ENCODE results near the gene ZBTB20.

The ZBTB20 gene

DNA sequence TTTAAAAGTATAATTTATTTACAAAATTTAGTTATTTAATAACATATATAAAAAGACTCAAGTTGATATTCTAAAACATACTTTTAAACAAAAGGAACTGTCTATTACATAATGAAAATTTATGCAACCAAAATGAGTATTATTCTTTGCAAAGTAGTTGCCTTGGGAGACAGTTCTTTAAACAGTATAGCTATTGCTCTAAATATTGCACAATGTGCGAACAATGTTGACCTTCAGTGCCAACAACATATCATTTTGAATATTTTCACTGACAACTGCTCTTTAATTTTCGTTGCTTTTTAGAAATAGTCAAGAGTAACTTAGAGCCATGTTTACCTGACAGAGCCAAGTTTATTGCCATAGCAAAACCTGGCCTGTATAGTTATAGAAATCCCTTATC lies 124.9 kb downstream of the ZBTB20 start:
- Histone ChIP-seq H3K27me3 (ENCODE audit: control insufficient read depth, insufficient read depth, low read length) (no peaks in the 10 kb centered on the region), H3K4me1 (ENCODE audit: control insufficient read depth, insufficient read depth, low read length) (no peaks in the 10 kb centered on the region), H3K27ac (ENCODE audit: low read length) (no peak overlapping the region), H3K9me3 (ENCODE audit: control insufficient read depth, insufficient read depth, low read length) (no peaks in the 10 kb centered on the region), H3K36me3 (ENCODE audit: control insufficient read depth, insufficient read depth, low read length) (no peaks in the 10 kb centered on the region), H3K4me3 (ENCODE audit: low read length) (no peak overlapping the region)
- no CpG with 5 or more reads among the region's 2 CpGs for WGBS (ENCODE audit: insufficient coverage, insufficient read length)
- DNase-seq (ENCODE audit: low read depth, low spot score), result no peak

- H3K27me3 ChIP-seq (ENCODE audit: control insufficient read depth, insufficient read depth, low read length), result no peaks in the 10 kb centered on the region
- H3K4me3 ChIP-seq (ENCODE audit: low read length), result no peak overlapping the region
- H3K4me1 ChIP-seq (ENCODE audit: control insufficient read depth, insufficient read depth, low read length), result no peaks in the 10 kb centered on the region
- no peaks in the 10 kb centered on the region for H3K36me3 ChIP-seq (ENCODE audit: control insufficient read depth, insufficient read depth, low read length)
- WGBS (ENCODE audit: insufficient coverage, insufficient read length), result no CpG with 5 or more reads among the region's 2 CpGs
- H3K27ac ChIP-seq (ENCODE audit: low read length), result no peak overlapping the region
- no peak for DNase-seq (ENCODE audit: low read depth, low spot score)
- no peaks in the 10 kb centered on the region for H3K9me3 ChIP-seq (ENCODE audit: control insufficient read depth, insufficient read depth, low read length)
Observed at GRCh38 chr3:115021061-115021460, 126.0 kb downstream of the ZBTB20 start.

DNA sequence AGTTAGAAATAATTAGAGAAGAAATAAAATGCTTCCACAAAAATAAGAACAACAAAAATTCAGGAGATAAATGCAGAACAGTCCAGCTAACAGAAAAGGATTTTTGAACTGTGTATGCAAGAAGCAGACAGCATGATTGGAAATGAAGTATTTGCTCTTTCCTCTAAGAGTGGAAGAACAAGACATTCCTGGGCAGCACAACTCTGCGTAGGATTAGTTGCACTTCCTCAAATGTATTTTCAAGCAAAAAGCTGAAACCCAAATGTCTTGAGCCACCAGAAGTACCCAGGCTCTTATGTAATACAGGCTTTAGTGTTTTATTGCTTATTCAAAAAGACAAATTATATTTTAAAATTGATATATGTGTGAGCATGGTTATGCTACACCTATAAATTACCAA lies 127.2 kb downstream of the ZBTB20 start:
- no peaks in the 10 kb centered on the region for H3K27me3 ChIP-seq (ENCODE audit: control insufficient read depth, insufficient read depth, low read length)
- no peaks in the 10 kb centered on the region for H3K9me3 ChIP-seq (ENCODE audit: control insufficient read depth, insufficient read depth, low read length)
- H3K4me1 ChIP-seq (ENCODE audit: control insufficient read depth, insufficient read depth, low read length), result no peaks in the 10 kb centered on the region
- H3K4me3 ChIP-seq (ENCODE audit: low read length), result no peak overlapping the region
- WGBS (ENCODE audit: insufficient coverage, insufficient read length), result no CpG with 5 or more reads among the region's 1 CpG
- H3K27ac ChIP-seq (ENCODE audit: low read length), result no peak overlapping the region
- no peak for DNase-seq (ENCODE audit: low read depth, low spot score)
- H3K36me3 ChIP-seq (ENCODE audit: control insufficient read depth, insufficient read depth, low read length), result no peaks in the 10 kb centered on the region

- WGBS (ENCODE audit: insufficient coverage, insufficient read length), result no CpG with 5 or more reads among the region's 2 CpGs
- no peaks in the 10 kb centered on the region for H3K4me1 ChIP-seq (ENCODE audit: control insufficient read depth, insufficient read depth, low read length)
- no peaks in the 10 kb centered on the region for H3K36me3 ChIP-seq (ENCODE audit: control insufficient read depth, insufficient read depth, low read length)
- H3K27ac ChIP-seq (ENCODE audit: low read length), result no peak overlapping the region
- H3K27me3 ChIP-seq (ENCODE audit: control insufficient read depth, insufficient read depth, low read length), result no peaks in the 10 kb centered on the region
- no peak overlapping the region for H3K4me3 ChIP-seq (ENCODE audit: low read length)
- H3K9me3 ChIP-seq (ENCODE audit: control insufficient read depth, insufficient read depth, low read length), result no peaks in the 10 kb centered on the region
- DNase-seq (ENCODE audit: low read depth, low spot score), result no peak
Observed at GRCh38 chr3:115018694-115019093, 128.4 kb downstream of the ZBTB20 start.

DNA sequence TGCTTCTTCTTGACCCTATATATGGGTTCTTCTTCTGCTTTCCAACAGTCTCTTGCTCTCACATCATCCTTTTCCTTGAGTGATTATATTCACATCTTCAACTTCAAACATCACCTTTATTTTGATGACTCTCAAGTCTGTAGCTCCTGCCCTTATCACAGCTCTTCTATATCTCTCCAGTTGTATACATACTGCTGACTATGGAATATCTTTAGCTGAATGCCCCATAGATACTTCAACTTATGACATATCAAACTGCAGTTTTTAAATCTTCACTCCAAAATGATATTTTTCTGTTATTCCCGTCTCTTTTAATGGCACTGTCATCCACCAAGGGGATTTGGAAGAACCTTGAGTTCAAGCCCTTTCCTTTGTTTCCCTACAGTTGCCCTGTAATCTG lies 139.1 kb downstream of the ZBTB20 start:
- Histone ChIP-seq H3K36me3 (ENCODE audit: control insufficient read depth, insufficient read depth, low read length) (no peaks in the 10 kb centered on the region), H3K27me3 (ENCODE audit: control insufficient read depth, insufficient read depth, low read length) (no peaks in the 10 kb centered on the region), H3K4me1 (ENCODE audit: control insufficient read depth, insufficient read depth, low read length) (no peaks in the 10 kb centered on the region), H3K27ac (ENCODE audit: low read length) (no peak overlapping the region), H3K9me3 (ENCODE audit: control insufficient read depth, insufficient read depth, low read length) (no peaks in the 10 kb centered on the region), H3K4me3 (ENCODE audit: low read length) (no peak overlapping the region)
- DNase-seq (ENCODE audit: low read depth, low spot score), result no peak
- no CpG with 5 or more reads among the region's 1 CpG for WGBS (ENCODE audit: insufficient coverage, insufficient read length)

DNA sequence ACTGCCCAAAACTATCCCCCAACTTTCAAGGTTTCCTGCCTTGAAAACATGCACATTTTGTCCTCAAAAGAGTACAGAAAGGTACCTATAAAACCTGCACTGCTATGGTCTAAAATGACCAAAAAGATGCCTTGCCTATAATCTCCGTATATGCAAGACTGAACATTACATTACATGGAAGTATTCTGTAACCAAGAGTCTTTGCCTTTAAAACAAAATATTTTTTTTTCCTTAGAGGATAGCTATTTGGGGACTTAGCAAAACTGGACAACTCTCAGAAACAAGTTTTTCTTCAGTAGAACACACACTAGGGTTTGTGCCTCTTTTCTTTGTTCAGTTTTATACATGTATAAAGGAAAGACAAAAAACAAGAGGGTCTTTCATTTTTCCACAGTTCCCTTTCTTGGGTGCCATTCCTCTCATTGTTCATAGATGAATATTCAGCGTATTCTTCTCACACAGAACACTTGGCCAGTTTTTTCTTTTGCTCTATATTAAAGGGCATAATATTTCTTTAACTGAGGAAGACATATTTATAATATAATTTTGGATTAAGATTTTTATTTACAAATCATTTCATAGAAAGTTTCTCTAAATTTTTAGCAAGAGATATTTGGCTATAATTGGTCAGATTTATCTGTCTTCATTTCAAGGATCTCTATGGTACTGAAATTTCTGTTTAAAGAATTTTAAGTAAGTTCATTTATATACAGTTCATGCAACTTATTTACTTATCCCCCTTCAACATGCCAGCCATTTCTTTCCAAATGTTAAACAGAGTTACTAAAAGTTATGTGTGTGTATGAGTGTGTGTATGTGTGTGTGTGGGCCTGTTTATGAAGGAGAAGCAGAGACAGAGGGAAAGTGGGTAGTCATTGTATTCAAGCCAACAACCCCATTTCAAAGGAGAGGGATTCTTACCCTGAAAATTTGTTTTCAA lies 142.6 kb downstream of the ZBTB20 start:
- Histone ChIP-seq H3K27me3 (ENCODE audit: control insufficient read depth, insufficient read depth, low read length) (no peaks in the 10 kb centered on the region), H3K9me3 (ENCODE audit: control insufficient read depth, insufficient read depth, low read length) (no peaks in the 10 kb centered on the region), H3K4me1 (ENCODE audit: control insufficient read depth, insufficient read depth, low read length) (no peaks in the 10 kb centered on the region), H3K4me3 (ENCODE audit: low read length) (no peak overlapping the region), H3K36me3 (ENCODE audit: control insufficient read depth, insufficient read depth, low read length) (no peaks in the 10 kb centered on the region), H3K27ac (ENCODE audit: low read length) (no peak overlapping the region)
- no CpG with 5 or more reads among the region's 2 CpGs for WGBS (ENCODE audit: insufficient coverage, insufficient read length)
- no peak for DNase-seq (ENCODE audit: low read depth, low spot score)

GRCh38 chr3:114998971-114999579 lies 148.0 kb downstream of the ZBTB20 start:
- WGBS (ENCODE audit: insufficient coverage, insufficient read length), result 100% methylated on average over 2 of the region's 2 CpGs
- Histone ChIP-seq H3K4me1 (ENCODE audit: control insufficient read depth, insufficient read depth, low read length) (no peaks in the 10 kb centered on the region), H3K9me3 (ENCODE audit: control insufficient read depth, insufficient read depth, low read length) (no peaks in the 10 kb centered on the region), H3K27me3 (ENCODE audit: control insufficient read depth, insufficient read depth, low read length) (no peaks in the 10 kb centered on the region), H3K4me3 (ENCODE audit: low read length) (no peak overlapping the region), H3K36me3 (ENCODE audit: control insufficient read depth, insufficient read depth, low read length) (no peaks in the 10 kb centered on the region), H3K27ac (ENCODE audit: low read length) (no peak overlapping the region)
- DNase-seq (ENCODE audit: low read depth, low spot score), result no peak

DNA sequence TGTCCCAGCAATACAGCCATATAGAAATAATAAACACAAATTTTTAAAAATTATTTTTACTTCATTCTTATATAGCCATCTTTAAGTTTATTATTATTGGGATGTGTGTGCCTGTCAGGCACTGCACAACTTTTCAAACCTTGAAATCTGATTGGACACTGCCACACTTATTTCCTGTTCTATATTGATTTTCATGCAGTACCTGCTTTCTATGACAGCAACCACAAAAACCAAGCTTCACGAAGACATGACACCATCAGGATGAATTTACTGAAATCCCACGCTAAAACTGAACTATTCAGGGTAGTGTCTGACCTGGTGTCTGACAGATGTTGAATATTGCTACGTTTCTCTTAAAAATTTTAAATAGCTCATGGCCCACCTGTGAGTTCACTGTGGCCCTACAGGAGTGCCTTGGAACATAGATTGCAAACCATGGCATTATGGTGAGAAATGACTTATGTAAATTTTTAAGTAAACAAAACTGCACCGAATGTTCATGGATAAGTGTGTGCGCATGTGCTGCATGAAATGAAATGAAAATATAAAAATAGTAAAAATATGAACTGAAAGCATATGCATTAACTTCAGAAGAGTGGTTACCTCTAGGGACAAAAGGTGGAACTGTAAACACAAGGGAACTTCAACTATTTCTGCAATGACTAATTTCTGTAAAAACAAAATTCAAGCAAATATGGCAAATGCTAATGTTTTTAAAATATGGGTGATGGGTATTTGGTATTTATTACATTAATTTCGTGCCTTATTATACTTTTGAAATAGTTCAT lies 152.3 kb downstream of the ZBTB20 start:
- Histone ChIP-seq H3K27me3 (ENCODE audit: control insufficient read depth, insufficient read depth, low read length) (no peaks in the 10 kb centered on the region), H3K36me3 (ENCODE audit: control insufficient read depth, insufficient read depth, low read length) (no peaks in the 10 kb centered on the region), H3K27ac (ENCODE audit: low read length) (no peak overlapping the region), H3K4me3 (ENCODE audit: low read length) (no peak overlapping the region), H3K4me1 (ENCODE audit: control insufficient read depth, insufficient read depth, low read length) (no peaks in the 10 kb centered on the region), H3K9me3 (ENCODE audit: control insufficient read depth, insufficient read depth, low read length) (no peaks in the 10 kb centered on the region)
- no peak for DNase-seq (ENCODE audit: low read depth, low spot score)
- WGBS (ENCODE audit: insufficient coverage, insufficient read length), result no CpG with 5 or more reads among the region's 6 CpGs

- Histone ChIP-seq H3K9me3 (ENCODE audit: control insufficient read depth, insufficient read depth, low read length) (no peaks in the 10 kb centered on the region), H3K4me1 (ENCODE audit: control insufficient read depth, insufficient read depth, low read length) (no peaks in the 10 kb centered on the region), H3K27me3 (ENCODE audit: control insufficient read depth, insufficient read depth, low read length) (no peaks in the 10 kb centered on the region), H3K36me3 (ENCODE audit: control insufficient read depth, insufficient read depth, low read length) (no peaks in the 10 kb centered on the region), H3K4me3 (ENCODE audit: low read length) (no peak overlapping the region), H3K27ac (ENCODE audit: low read length) (no peak overlapping the region)
- no peak for DNase-seq (ENCODE audit: low read depth, low spot score)
- no CpG with 5 or more reads among the region's 1 CpG for WGBS (ENCODE audit: insufficient coverage, insufficient read length)
Observed at GRCh38 chr3:114985776-114986175, 161.3 kb downstream of the ZBTB20 start.

GRCh38 chr3:114983248-114983647 lies 163.8 kb downstream of the ZBTB20 start:
- Histone ChIP-seq H3K4me3 (ENCODE audit: low read length) (no peak overlapping the region), H3K4me1 (ENCODE audit: control insufficient read depth, insufficient read depth, low read length) (no peaks in the 10 kb centered on the region), H3K27me3 (ENCODE audit: control insufficient read depth, insufficient read depth, low read length) (no peaks in the 10 kb centered on the region), H3K9me3 (ENCODE audit: control insufficient read depth, insufficient read depth, low read length) (no peaks in the 10 kb centered on the region), H3K36me3 (ENCODE audit: control insufficient read depth, insufficient read depth, low read length) (no peaks in the 10 kb centered on the region), H3K27ac (ENCODE audit: low read length) (no peak overlapping the region)
- no peak for DNase-seq (ENCODE audit: low read depth, low spot score)
- no CpG with 5 or more reads among the region's 6 CpGs for WGBS (ENCODE audit: insufficient coverage, insufficient read length)
